ENCODE results near the gene ZNF19. TPM values are rescaled to one million over a fixed set of nuclear protein-coding genes. Genes with fewer than 3 reads are reported as not detected.
A peak's percentile ranks its signal among the peaks of the same experiment; 100 is the strongest.

The ZNF19 gene
- total and polyA plus RNA-seq, 4 donors = 0.73 to 2.7 (median 1.9) TPM

- no peak overlapping the region for H3K4me3 ChIP-seq (ENCODE audit: low read depth in 1 of 3, low read length in 3 of 3)
- H3K36me3 ChIP-seq (ENCODE audit: control insufficient read depth in 4 of 4, insufficient read depth in 3 of 4, low read depth in 1 of 4, low read length in 3 of 4) = no peaks in the 10 kb centered on the region
- no peaks in the 10 kb centered on the region for H3K27me3 ChIP-seq (ENCODE audit: control insufficient read depth in 4 of 4, insufficient read depth in 4 of 4, low read length in 3 of 4)
- H3K9ac ChIP-seq (ENCODE audit: low read depth in 1 of 2, low read length in 2 of 2) = no peak overlapping the region
- H3K9me3 ChIP-seq (ENCODE audit: control insufficient read depth in 4 of 4, low read length in 3 of 4) = no peaks in the 10 kb centered on the region
- no peak overlapping the region for H3K27ac ChIP-seq (ENCODE audit: low read depth in 1 of 2, low read length in 2 of 2)
- no peak for DNase-seq (ENCODE audit: low spot score)
- peaks cover 0 to 2% (median 0%) of the 10 kb centered on the region in 4 donors for H3K4me1 ChIP-seq (ENCODE audit: control insufficient read depth in 4 of 4, insufficient read depth in 4 of 4, low read length in 3 of 4)
- peak; percentile 34 for TF ChIP-seq SP1 (IDR thresholded peaks at IDR 0.05)
- TF ChIP-seq ZBTB33 (IDR thresholded peaks at IDR 0.05) = no peak
- no peak for TF ChIP-seq FOXA1 (IDR thresholded peaks at IDR 0.05)
- no peak for TF ChIP-seq YY1 (IDR thresholded peaks at IDR 0.05)
- TF ChIP-seq RAD21 (IDR thresholded peaks at IDR 0.05) = peak; percentile 18 to 49
- no peak for TF ChIP-seq RXRA (IDR thresholded peaks at IDR 0.05)
- no peak for TF ChIP-seq HNF4G (IDR thresholded peaks at IDR 0.05)
- 33% methylated on average over 3 of the region's 3 CpGs for WGBS
Observed at GRCh38 chr16:71501547-71501946, 12.4 kb upstream of the ZNF19 start.

- no peak overlapping the region for H3K9ac ChIP-seq (ENCODE audit: low read depth in 1 of 2, low read length in 2 of 2)
- TF ChIP-seq REST (IDR thresholded peaks at IDR 0.05) (no peak), GABPA (IDR thresholded peaks at IDR 0.05 in 1 of 2, conservative IDR thresholded peaks at IDR 0.05 in 1 of 2) (no peak), FOXA1 (IDR thresholded peaks at IDR 0.05) (no peak), HNF4G (IDR thresholded peaks at IDR 0.05) (no peak), NR2F2 (IDR thresholded peaks at IDR 0.05) (no peak), ZBTB33 (IDR thresholded peaks at IDR 0.05) (no peak), JUND (IDR thresholded peaks at IDR 0.05) (no peak), CTCF (IDR thresholded peaks at IDR 0.05; ENCODE audit: low read depth, low read length, missing input control) (no peak), RAD21 (IDR thresholded peaks at IDR 0.05) (no peak), TAF1 (conservative IDR thresholded peaks at IDR 0.05) (no peak), YY1 (IDR thresholded peaks at IDR 0.05) (no peak), RXRA (IDR thresholded peaks at IDR 0.05) (no peak), ATF3 (IDR thresholded peaks at IDR 0.05) (no peak), EGR1 (IDR thresholded peaks at IDR 0.05; ENCODE audit: low read depth in 2 of 2) (no peak), FOXA2 (IDR thresholded peaks at IDR 0.05) (no peak)
- H3K4me3 ChIP-seq (ENCODE audit: low read depth in 1 of 3, low read length in 3 of 3) = no peak overlapping the region
- WGBS = 85% methylated on average over 2 of the region's 2 CpGs
- no peaks in the 10 kb centered on the region for H3K9me3 ChIP-seq (ENCODE audit: control insufficient read depth in 4 of 4, low read length in 3 of 4)
- peaks cover 0 to 2% (median 0%) of the 10 kb centered on the region in 4 donors for H3K4me1 ChIP-seq (ENCODE audit: control insufficient read depth in 4 of 4, insufficient read depth in 4 of 4, low read length in 3 of 4)
- H3K36me3 ChIP-seq (ENCODE audit: control insufficient read depth in 4 of 4, insufficient read depth in 3 of 4, low read depth in 1 of 4, low read length in 3 of 4) = no peaks in the 10 kb centered on the region
- no peak overlapping the region for H3K27ac ChIP-seq (ENCODE audit: low read depth in 1 of 2, low read length in 2 of 2)
- DNase-seq (ENCODE audit: low spot score) = no peak
- H3K27me3 ChIP-seq (ENCODE audit: control insufficient read depth in 4 of 4, insufficient read depth in 4 of 4, low read length in 3 of 4) = no peaks in the 10 kb centered on the region
Observed at GRCh38 chr16:71500964-71501363, 11.8 kb upstream of the ZNF19 start.

Data from liver (tissue), 9 donors.